ENCODE measurements around the gene ADGRL3. TPM values are rescaled to one million over a fixed set of nuclear protein-coding genes. Genes with fewer than 3 reads are reported as not detected.

The ADGRL3 gene
- total and polyA plus RNA-seq, 4 donors, result 0.07 to 1.7 (median 0.82) TPM

- H3K36me3 ChIP-seq (ENCODE audit: control insufficient read depth in 4 of 4, insufficient read depth in 3 of 4, low read depth in 1 of 4, low read length in 3 of 4), result no peaks in the 10 kb centered on the region
- no peak overlapping the region for H3K4me3 ChIP-seq (ENCODE audit: low read depth in 1 of 3, low read length in 3 of 3)
- 35% methylated on average over 4 of the region's 4 CpGs for WGBS
- H3K9ac ChIP-seq (ENCODE audit: low read depth in 1 of 2, low read length in 2 of 2), result no peak overlapping the region
- no peak overlapping the region for H3K27ac ChIP-seq (ENCODE audit: low read depth in 1 of 2, low read length in 2 of 2)
- peaks cover 0 to 16% (median 9%) of the 10 kb centered on the region in 4 donors for H3K4me1 ChIP-seq (ENCODE audit: control insufficient read depth in 4 of 4, insufficient read depth in 4 of 4, low read length in 3 of 4)
- H3K9me3 ChIP-seq (ENCODE audit: control insufficient read depth in 4 of 4, low read length in 3 of 4), result no peaks in the 10 kb centered on the region
- H3K27me3 ChIP-seq (ENCODE audit: control insufficient read depth in 4 of 4, insufficient read depth in 4 of 4, low read length in 3 of 4), result no peaks in the 10 kb centered on the region
- TF ChIP-seq GABPA (IDR thresholded peaks at IDR 0.05 in 1 of 2, conservative IDR thresholded peaks at IDR 0.05 in 1 of 2) (no peak), TAF1 (conservative IDR thresholded peaks at IDR 0.05) (no peak), HNF4G (IDR thresholded peaks at IDR 0.05) (no peak), FOXA1 (IDR thresholded peaks at IDR 0.05) (no peak), HNF4A (conservative IDR thresholded peaks at IDR 0.05) (no peak), RAD21 (IDR thresholded peaks at IDR 0.05) (peak in 1 of 2 donors; percentile 60), CTCF (IDR thresholded peaks at IDR 0.05; ENCODE audit: low read depth, low read length, missing input control) (peak; percentile 37)
- TF ChIP-seq, protein P1, sequence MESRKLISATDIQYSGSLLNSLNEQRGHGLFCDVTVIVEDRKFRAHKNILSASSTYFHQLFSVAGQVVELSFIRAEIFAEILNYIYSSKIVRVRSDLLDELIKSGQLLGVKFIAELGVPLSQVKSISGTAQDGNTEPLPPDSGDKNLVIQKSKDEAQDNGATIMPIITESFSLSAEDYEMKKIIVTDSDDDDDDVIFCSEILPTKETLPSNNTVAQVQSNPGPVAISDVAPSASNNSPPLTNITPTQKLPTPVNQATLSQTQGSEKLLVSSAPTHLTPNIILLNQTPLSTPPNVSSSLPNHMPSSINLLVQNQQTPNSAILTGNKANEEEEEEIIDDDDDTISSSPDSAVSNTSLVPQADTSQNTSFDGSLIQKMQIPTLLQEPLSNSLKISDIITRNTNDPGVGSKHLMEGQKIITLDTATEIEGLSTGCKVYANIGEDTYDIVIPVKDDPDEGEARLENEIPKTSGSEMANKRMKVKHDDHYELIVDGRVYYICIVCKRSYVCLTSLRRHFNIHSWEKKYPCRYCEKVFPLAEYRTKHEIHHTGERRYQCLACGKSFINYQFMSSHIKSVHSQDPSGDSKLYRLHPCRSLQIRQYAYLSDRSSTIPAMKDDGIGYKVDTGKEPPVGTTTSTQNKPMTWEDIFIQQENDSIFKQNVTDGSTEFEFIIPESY (IDR thresholded peaks at IDR 0.05), result no peak
- DNase-seq (ENCODE audit: low spot score), result no peak
Measured at GRCh38 chr4:61741327-61742096, 541.4 kb downstream of the ADGRL3 start.

DNA sequence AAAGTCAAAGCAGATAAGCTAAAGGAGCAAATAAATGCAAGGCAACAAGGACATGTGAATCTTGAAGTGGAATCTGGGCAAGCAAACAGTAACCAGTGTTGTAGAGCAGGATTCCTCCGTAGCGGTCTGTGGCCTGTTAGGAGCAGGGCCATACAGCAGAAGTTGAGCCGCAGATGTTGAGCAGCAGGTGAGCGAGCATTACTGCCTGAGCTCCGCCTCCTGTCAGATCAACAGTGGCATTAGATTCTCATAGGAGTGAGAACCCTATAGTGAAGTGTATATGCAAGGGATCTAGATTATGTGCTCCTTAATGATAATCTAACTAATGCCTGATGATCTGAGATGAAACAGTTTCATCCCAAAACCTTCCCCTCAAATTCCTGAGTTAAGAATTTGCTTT, 550.7 kb downstream of the ADGRL3 start:
- Histone ChIP-seq H3K9me3 (ENCODE audit: control insufficient read depth in 4 of 4, low read length in 3 of 4) (no peaks in the 10 kb centered on the region), H3K36me3 (ENCODE audit: control insufficient read depth in 4 of 4, insufficient read depth in 3 of 4, low read depth in 1 of 4, low read length in 3 of 4) (no peaks in the 10 kb centered on the region), H3K4me1 (ENCODE audit: control insufficient read depth in 4 of 4, insufficient read depth in 4 of 4, low read length in 3 of 4) (no peaks in the 10 kb centered on the region), H3K4me3 (ENCODE audit: low read depth in 1 of 3, low read length in 3 of 3) (no peak overlapping the region), H3K27me3 (ENCODE audit: control insufficient read depth in 4 of 4, insufficient read depth in 4 of 4, low read length in 3 of 4) (no peaks in the 10 kb centered on the region), H3K27ac (ENCODE audit: low read depth in 1 of 2, low read length in 2 of 2) (no peak overlapping the region), H3K9ac (ENCODE audit: low read depth in 1 of 2, low read length in 2 of 2) (no peak overlapping the region)
- TF ChIP-seq MAX (IDR thresholded peaks at IDR 0.05), result no peak
- TF ChIP-seq, protein P1 (IDR thresholded peaks at IDR 0.05), result no peak
- no peak for TF ChIP-seq GABPA (IDR thresholded peaks at IDR 0.05 in 1 of 2, conservative IDR thresholded peaks at IDR 0.05 in 1 of 2)
- no peak for TF ChIP-seq TAF1 (conservative IDR thresholded peaks at IDR 0.05)
- TF ChIP-seq SP1 (IDR thresholded peaks at IDR 0.05), result no peak
- no peak for TF ChIP-seq HNF4G (IDR thresholded peaks at IDR 0.05)
- DNase-seq (ENCODE audit: low spot score), result no peak
- 92% methylated on average over 5 of the region's 5 CpGs for WGBS

All from liver (tissue), 9 donors.